OCI-LY7 (cell line): ENCODE data around the gene BTG3. TPM values are rescaled to one million over a fixed set of nuclear protein-coding genes. Genes with fewer than 3 reads are reported as not detected.

Experiments used
- BruUV-seq: library from RNA; stranded (reverse); fragments of 400-500 nt; replicated peaks from 2 replicates; lab custom pipeline; 2021; lab: Mats Ljungman, UMichigan
- CTCF ChIA-PET: fragments of 300-600 bp; sonication (Branson Sonifier 250); formaldehyde crosslinking; loops from one replicate; lab custom pipeline; 2022; ENCODE audit warnings: antibody characterized with exemption; ENCODE audit not compliant: unreplicated experiment; lab: Charles Lee
- POLR2A ChIA-PET: fragments of 300-600 bp; sonication (Branson Sonifier 250); formaldehyde crosslinking; loops from one replicate; lab custom pipeline; 2022; ENCODE audit warnings: antibody characterized with exemption; lab: Charles Lee
- DNase-seq: peaks from one replicate; pipeline ENCODE4 v3.0.0-alpha.2; 2015; ENCODE audit warnings: low spot score
- H2AFZ ChIP-seq: fragments of 200-600 bp; sonication (generic), shearing (Covaris generic); 2 replicates; pipeline ENCODE4 v1.6.1; 2014; ENCODE audit warnings: mild to moderate bottlenecking, antibody characterized with exemption, low read length, moderate library complexity
- H3K27ac ChIP-seq: fragments of 200-600 bp; sonication (generic); 2 replicates; pipeline ENCODE4 v1.5.1; 2014; ENCODE audit warnings: mixed run types, low read depth, mild to moderate bottlenecking, moderate library complexity, low read length, inconsistent platforms; ENCODE audit not compliant: poor library complexity, severe bottlenecking
- H3K36me3 ChIP-seq: fragments of 200-600 bp; sonication (generic); 2 replicates; pipeline ENCODE4 v1.6.1; 2014; ENCODE audit warnings: mild to moderate bottlenecking, antibody characterized with exemption, low read length, moderate library complexity, mixed read lengths; ENCODE audit not compliant: insufficient read depth
- H3K4me1 ChIP-seq: fragments of 200-600 bp; sonication (generic); 2 replicates; pipeline ENCODE4 v1.5.1; 2014; ENCODE audit warnings: mild to moderate bottlenecking, low read length; ENCODE audit not compliant: insufficient read depth, poor library complexity, severe bottlenecking
- H3K4me2 ChIP-seq: fragments of 200-600 bp; sonication (generic); 2 replicates; pipeline ENCODE4 v1.6.1; 2014; ENCODE audit warnings: mild to moderate bottlenecking, low read length
- H3K4me3 ChIP-seq: fragments of 200-600 bp; sonication (generic); 2 replicates; pipeline ENCODE4 v1.5.1; 2014; ENCODE audit warnings: mild to moderate bottlenecking, low read depth, low read length; ENCODE audit not compliant: poor library complexity, severe bottlenecking
- H3K79me2 ChIP-seq: fragments of 200-600 bp; sonication (generic); 2 replicates; pipeline ENCODE4 v1.6.1; 2016; ENCODE audit warnings: low read depth, mild to moderate bottlenecking, low read length, moderate library complexity, mixed read lengths; ENCODE audit not compliant: insufficient read depth
- H3K9me2 ChIP-seq: fragments of 200-600 bp; sonication (generic); 2 replicates; pipeline ENCODE4 v1.6.1; 2016; ENCODE audit warnings: mild to moderate bottlenecking, low read length, mixed read lengths; ENCODE audit not compliant: insufficient read depth
- H3K9me3 ChIP-seq: fragments of 200-600 bp; sonication (generic); 2 replicates; pipeline ENCODE4 v1.6.1; 2014; ENCODE audit warnings: mild to moderate bottlenecking, mixed run types, low read length, mixed read lengths
- H4K20me1 ChIP-seq: fragments of 200-600 bp; sonication (generic); 2 replicates; pipeline ENCODE4 v1.6.1; 2014; ENCODE audit warnings: mild to moderate bottlenecking, antibody characterized with exemption, low read length, moderate library complexity, mixed read lengths; ENCODE audit not compliant: insufficient read depth
- CTCF ChIP-seq: fragments of 200-600 bp; sonication (generic); conservative IDR thresholded peaks from 2 replicates; pipeline ENCODE4 v1.5.1; 2014; ENCODE audit warnings: mild to moderate bottlenecking, antibody characterized with exemption, low read length, moderate library complexity, mixed read lengths
- EZH2phosphoT487 ChIP-seq: fragments of 200-600 bp; sonication (generic); IDR thresholded peaks from 2 replicates; pipeline ENCODE4 v1.6.1; 2018; ENCODE audit warnings: low read depth, borderline replicate concordance, mild to moderate bottlenecking, mixed run types, antibody characterized with exemption, low read length, moderate library complexity, mixed read lengths
- intact Hi-C: fragments of 100-400 bp; cut with micrococcal nuclease; formaldehyde crosslinking; loops from one replicate; pipeline ENCODE4 v1.10.0; 2022; ENCODE audit not compliant: unreplicated experiment
- total RNA-seq, 2 experiments: library from RNA; depleted of rRNA in 1 of 2; stranded (reverse); fragments of >200 nt in 1 of 2; shearing (Covaris generic) in 1 of 2; gene quantifications; 2 replicates each; pipeline ENCODE4 v1.2.3, GENCODE V29; 2014 to 2022

Gene BTG3
- total RNA-seq, 2 experiments from 2014 or later = 28.8 to 36.4 TPM

- Histone ChIP-seq H3K4me1 (no peaks in the 10 kb centered on the region), H3K4me2 (no peak overlapping the region), H2AFZ (no peak overlapping the region), H3K27ac (no peak overlapping the region), H3K4me3 (no peak overlapping the region), H3K9me2 (no peaks in the 10 kb centered on the region), H3K36me3 (no peaks in the 10 kb centered on the region), H3K79me2 (no peaks in the 10 kb centered on the region), H3K9me3 (no peaks in the 10 kb centered on the region), H4K20me1 (no peaks in the 10 kb centered on the region)
- no peak for TF ChIP-seq EZH2phosphoT487
- no peak for TF ChIP-seq CTCF
- POLR2A ChIA-PET = no interaction called here
- CTCF ChIA-PET = no interaction called here
- no TSS peak for BruUV-seq
- intact Hi-C loops = no loop called here
- DNase-seq = no peak
Observed at GRCh38 chr21:17577701-17578100, 35.0 kb downstream of the BTG3 start.

- H2AFZ ChIP-seq = no peak overlapping the region
- H3K4me1 ChIP-seq = no peaks in the 10 kb centered on the region
- H3K9me3 ChIP-seq = no peaks in the 10 kb centered on the region
- no peaks in the 10 kb centered on the region for H3K79me2 ChIP-seq
- H3K27ac ChIP-seq = no peak overlapping the region
- H3K4me2 ChIP-seq = no peak overlapping the region
- H3K9me2 ChIP-seq = no peaks in the 10 kb centered on the region
- POLR2A ChIA-PET = interaction anchor here (1.6 kb wide), 1 partner anchor 10 kb away, joined by 3 read pairs; no protein-coding TSS in a partner anchor
- H3K36me3 ChIP-seq = no peaks in the 10 kb centered on the region
- no peak for TF ChIP-seq CTCF
- no peak for TF ChIP-seq EZH2phosphoT487
- BruUV-seq = no TSS peak
- CTCF ChIA-PET = no interaction called here
- H3K4me3 ChIP-seq = no peak overlapping the region
- intact Hi-C loops = no loop called here
- no peak for DNase-seq
- no peaks in the 10 kb centered on the region for H4K20me1 ChIP-seq
Observed at GRCh38 chr21:17576080-17576835, 36.4 kb downstream of the BTG3 start.

- no peak overlapping the region for H3K4me2 ChIP-seq
- no peak overlapping the region for H3K4me3 ChIP-seq
- no peaks in the 10 kb centered on the region for H4K20me1 ChIP-seq
- DNase-seq = no peak
- no peaks in the 10 kb centered on the region for H3K9me2 ChIP-seq
- no peaks in the 10 kb centered on the region for H3K36me3 ChIP-seq
- no peaks in the 10 kb centered on the region for H3K4me1 ChIP-seq
- no peaks in the 10 kb centered on the region for H3K9me3 ChIP-seq
- TF ChIP-seq EZH2phosphoT487 (no peak), CTCF (no peak)
- H2AFZ ChIP-seq = no peak overlapping the region
- no TSS peak for BruUV-seq
- ChIA-PET POLR2A (interaction anchor here (1.6 kb wide), 1 partner anchor 11 kb away, joined by 3 read pairs; no protein-coding TSS in a partner anchor), CTCF (no interaction called here)
- intact Hi-C loops = no loop called here
- H3K79me2 ChIP-seq = no peaks in the 10 kb centered on the region
- H3K27ac ChIP-seq = no peak overlapping the region
Observed at GRCh38 chr21:17575076-17575475, 37.6 kb downstream of the BTG3 start.
